SU-DHL-6 (cell line): ENCODE measurements around the gene UQCR10.

Source experiments
- EZH2phosphoT487 ChIP-seq: fragments of 200-600 bp; sonication (generic), shearing (Covaris generic); conservative IDR thresholded peaks from 2 replicates; pipeline ENCODE4 v1.6.1; 2018; ENCODE audit warnings: mild to moderate bottlenecking, antibody characterized with exemption, low read length, moderate library complexity, mixed read lengths
- TF ChIP-seq, protein P1 (sequence below): fragments of 200-600 bp; sonication (generic); IDR thresholded peaks from one replicate; pipeline ENCODE4 v1.5.1; 2017; ENCODE audit warnings: antibody characterized with exemption, mild to moderate bottlenecking, low read length, moderate library complexity; ENCODE audit not compliant: insufficient read depth, poor library complexity, severe bottlenecking

- TF ChIP-seq EZH2phosphoT487: no peak
- TF ChIP-seq, protein P1, sequence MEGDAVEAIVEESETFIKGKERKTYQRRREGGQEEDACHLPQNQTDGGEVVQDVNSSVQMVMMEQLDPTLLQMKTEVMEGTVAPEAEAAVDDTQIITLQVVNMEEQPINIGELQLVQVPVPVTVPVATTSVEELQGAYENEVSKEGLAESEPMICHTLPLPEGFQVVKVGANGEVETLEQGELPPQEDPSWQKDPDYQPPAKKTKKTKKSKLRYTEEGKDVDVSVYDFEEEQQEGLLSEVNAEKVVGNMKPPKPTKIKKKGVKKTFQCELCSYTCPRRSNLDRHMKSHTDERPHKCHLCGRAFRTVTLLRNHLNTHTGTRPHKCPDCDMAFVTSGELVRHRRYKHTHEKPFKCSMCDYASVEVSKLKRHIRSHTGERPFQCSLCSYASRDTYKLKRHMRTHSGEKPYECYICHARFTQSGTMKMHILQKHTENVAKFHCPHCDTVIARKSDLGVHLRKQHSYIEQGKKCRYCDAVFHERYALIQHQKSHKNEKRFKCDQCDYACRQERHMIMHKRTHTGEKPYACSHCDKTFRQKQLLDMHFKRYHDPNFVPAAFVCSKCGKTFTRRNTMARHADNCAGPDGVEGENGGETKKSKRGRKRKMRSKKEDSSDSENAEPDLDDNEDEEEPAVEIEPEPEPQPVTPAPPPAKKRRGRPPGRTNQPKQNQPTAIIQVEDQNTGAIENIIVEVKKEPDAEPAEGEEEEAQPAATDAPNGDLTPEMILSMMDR: no peak
Observed at GRCh38 chr22:29799217-29799680, 32.1 kb downstream of the UQCR10 start.
